AG09319 (cell line): ENCODE results near the gene PNPLA1.

Source experiments
- DNase-seq: peaks from one replicate; pipeline ENCODE4 v3.0.0-alpha.2; 2010; ENCODE audit warnings: low read depth; ENCODE audit errors: extremely low read depth
- TF ChIP-seq, protein P1 (sequence below): IDR thresholded peaks from 2 replicates; pipeline ENCODE4 v1.5.1; 2011; ENCODE audit warnings: low read depth, mild to moderate bottlenecking, inconsistent platforms, low read length, moderate library complexity

Gene PNPLA1

DNA sequence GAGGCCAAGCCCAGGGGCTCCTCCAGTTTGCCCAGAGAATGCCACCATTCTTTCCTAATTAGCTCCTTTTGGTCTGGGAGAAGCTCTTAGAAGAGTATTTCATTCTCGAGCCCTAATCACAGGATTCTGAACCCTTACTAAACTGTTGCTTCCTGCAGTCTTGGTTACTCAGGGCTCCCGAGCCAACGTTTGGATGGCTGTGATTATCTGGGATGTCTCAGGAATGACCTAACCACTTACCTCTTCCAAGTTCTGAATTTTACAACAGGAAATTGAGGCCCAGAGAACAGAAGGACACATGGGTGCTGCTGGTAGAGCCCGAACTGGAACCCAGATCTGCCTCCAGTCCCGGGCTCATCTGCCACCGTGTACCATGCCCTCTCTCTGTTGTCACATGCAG lies 22.2 kb upstream of the PNPLA1 start:
- DNase-seq = no peak
- TF ChIP-seq, protein P1, sequence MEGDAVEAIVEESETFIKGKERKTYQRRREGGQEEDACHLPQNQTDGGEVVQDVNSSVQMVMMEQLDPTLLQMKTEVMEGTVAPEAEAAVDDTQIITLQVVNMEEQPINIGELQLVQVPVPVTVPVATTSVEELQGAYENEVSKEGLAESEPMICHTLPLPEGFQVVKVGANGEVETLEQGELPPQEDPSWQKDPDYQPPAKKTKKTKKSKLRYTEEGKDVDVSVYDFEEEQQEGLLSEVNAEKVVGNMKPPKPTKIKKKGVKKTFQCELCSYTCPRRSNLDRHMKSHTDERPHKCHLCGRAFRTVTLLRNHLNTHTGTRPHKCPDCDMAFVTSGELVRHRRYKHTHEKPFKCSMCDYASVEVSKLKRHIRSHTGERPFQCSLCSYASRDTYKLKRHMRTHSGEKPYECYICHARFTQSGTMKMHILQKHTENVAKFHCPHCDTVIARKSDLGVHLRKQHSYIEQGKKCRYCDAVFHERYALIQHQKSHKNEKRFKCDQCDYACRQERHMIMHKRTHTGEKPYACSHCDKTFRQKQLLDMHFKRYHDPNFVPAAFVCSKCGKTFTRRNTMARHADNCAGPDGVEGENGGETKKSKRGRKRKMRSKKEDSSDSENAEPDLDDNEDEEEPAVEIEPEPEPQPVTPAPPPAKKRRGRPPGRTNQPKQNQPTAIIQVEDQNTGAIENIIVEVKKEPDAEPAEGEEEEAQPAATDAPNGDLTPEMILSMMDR = no peak

- no peak for DNase-seq
- TF ChIP-seq, protein P1 = no peak
Observed at GRCh38 chr6:36248980-36249379, 20.9 kb upstream of the PNPLA1 start.

GRCh38 chr6:36249536-36249935 lies 20.3 kb upstream of the PNPLA1 start:
- TF ChIP-seq, protein P1 = no peak
- DNase-seq = no peak

DNA sequence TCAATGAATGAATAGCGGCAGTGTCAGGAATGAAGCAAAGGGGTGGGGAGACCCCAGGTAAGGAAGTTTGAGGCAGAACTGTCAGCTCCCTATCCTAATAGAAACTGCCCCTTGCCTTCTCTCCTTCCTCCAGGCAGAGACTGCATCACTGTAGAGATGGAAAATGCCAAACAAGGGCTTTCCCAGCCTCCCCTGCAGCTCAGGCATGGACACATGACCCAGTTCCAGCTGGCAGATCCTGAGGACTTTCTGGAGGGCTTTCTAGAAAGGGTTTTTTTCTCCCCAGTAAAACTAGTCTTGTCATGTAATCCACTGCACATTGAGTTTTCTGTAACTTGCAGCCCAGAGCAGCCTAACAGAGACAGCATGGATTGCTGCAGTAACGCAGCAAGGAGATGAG lies 17.9 kb upstream of the PNPLA1 start:
- TF ChIP-seq, protein P1 = no peak

GRCh38 chr6:36263390-36264000 lies 6.4 kb upstream of the PNPLA1 start:
- TF ChIP-seq, protein P1 = no peak
- no peak for DNase-seq

More for the DNA sequence above, 17.9 kb upstream of the PNPLA1 start:
- DNase-seq = no peak

- TF ChIP-seq, protein P1 = no peak
- DNase-seq = no peak
Observed at GRCh38 chr6:36265744-36266143, 4.1 kb upstream of the PNPLA1 start.

DNA sequence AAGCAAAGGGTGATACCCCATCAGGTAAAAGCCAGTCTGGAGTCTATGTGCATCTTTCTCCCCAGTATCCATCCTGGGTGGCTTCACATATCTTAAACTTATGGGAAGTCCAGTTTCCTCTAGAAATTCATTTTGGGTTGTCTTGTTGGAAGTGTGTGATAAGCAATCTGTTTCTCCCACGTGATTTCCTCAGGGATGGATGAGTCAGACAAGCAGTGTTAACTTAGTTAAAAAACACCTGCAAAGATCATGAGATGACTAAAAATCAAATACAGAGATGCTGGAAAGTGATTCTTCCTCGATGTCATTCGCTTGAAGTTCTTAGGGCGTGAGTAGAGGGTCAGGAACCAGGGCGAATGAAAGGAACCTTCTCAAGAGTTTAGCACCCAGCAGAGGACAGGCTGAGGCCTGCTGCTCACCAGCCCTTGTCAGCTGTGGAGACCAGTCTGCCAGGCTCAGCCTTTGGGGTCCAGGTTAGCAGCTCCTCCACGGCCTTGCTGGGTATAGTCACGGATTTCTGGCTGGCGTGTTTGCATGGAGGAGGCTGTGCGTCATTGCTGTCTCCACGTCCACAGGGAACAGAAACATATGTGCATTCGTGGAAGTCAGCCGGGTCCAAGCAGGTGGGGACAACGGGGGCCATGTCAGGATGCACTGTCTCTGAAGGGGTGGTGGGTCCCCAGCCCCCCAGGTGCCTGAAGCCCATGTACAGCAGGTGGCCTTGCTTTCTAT lies 2.8 kb upstream of the PNPLA1 start:
- no peak for DNase-seq
- TF ChIP-seq, protein P1 = no peak
